ENCODE data around the gene PCDH15. TPM values are rescaled to one million over a fixed set of nuclear protein-coding genes. Genes with fewer than 3 reads are reported as not detected.

The PCDH15 gene
- total RNA-seq, 1 experiment from 2014 or later: not detected

GRCh38 chr10:54758791-54759190, 42.2 kb downstream of the PCDH15 start:
- Histone ChIP-seq H3K4me3 (ENCODE audit: insufficient read depth, low read depth, low read length) (no peak overlapping the region), H3K27me3 (ENCODE audit: control insufficient read depth, insufficient read depth, low read length) (no peaks in the 10 kb centered on the region), H3K36me3 (replicated peaks; ENCODE audit: control insufficient read depth, insufficient read depth, low read length) (no peaks in the 10 kb centered on the region)
- no peak for DNase-seq

- Histone ChIP-seq H3K4me3 (ENCODE audit: insufficient read depth, low read depth, low read length) (no peak overlapping the region), H3K27me3 (ENCODE audit: control insufficient read depth, insufficient read depth, low read length) (no peaks in the 10 kb centered on the region), H3K36me3 (replicated peaks; ENCODE audit: control insufficient read depth, insufficient read depth, low read length) (no peaks in the 10 kb centered on the region)
- no peak for DNase-seq
These were observed 51.4 kb downstream of the PCDH15 start for GRCh38 chr10:54749623-54750022.

GRCh38 chr10:54745436-54745835, 55.6 kb downstream of the PCDH15 start:
- H3K4me3 ChIP-seq (ENCODE audit: insufficient read depth, low read depth, low read length): no peak overlapping the region
- H3K36me3 ChIP-seq (replicated peaks; ENCODE audit: control insufficient read depth, insufficient read depth, low read length): no peaks in the 10 kb centered on the region
- no peak for DNase-seq
- no peaks in the 10 kb centered on the region for H3K27me3 ChIP-seq (ENCODE audit: control insufficient read depth, insufficient read depth, low read length)

GRCh38 chr10:54742416-54742815, 58.6 kb downstream of the PCDH15 start:
- H3K36me3 ChIP-seq (replicated peaks; ENCODE audit: control insufficient read depth, insufficient read depth, low read length): no peaks in the 10 kb centered on the region
- no peak for DNase-seq
- no peak overlapping the region for H3K4me3 ChIP-seq (ENCODE audit: insufficient read depth, low read depth, low read length)

GRCh38 chr10:54728511-54728910, 72.5 kb downstream of the PCDH15 start:
- DNase-seq: no peak
- Histone ChIP-seq H3K27me3 (ENCODE audit: control insufficient read depth, insufficient read depth, low read length) (no peaks in the 10 kb centered on the region), H3K4me3 (ENCODE audit: insufficient read depth, low read depth, low read length) (no peak overlapping the region), H3K36me3 (replicated peaks; ENCODE audit: control insufficient read depth, insufficient read depth, low read length) (no peaks in the 10 kb centered on the region)

More at GRCh38 chr10:54742416-54742815, 58.6 kb downstream of the PCDH15 start:
- no peaks in the 10 kb centered on the region for H3K27me3 ChIP-seq (ENCODE audit: control insufficient read depth, insufficient read depth, low read length)

- no peak for DNase-seq
- Histone ChIP-seq H3K36me3 (replicated peaks; ENCODE audit: control insufficient read depth, insufficient read depth, low read length) (no peaks in the 10 kb centered on the region), H3K4me3 (ENCODE audit: insufficient read depth, low read depth, low read length) (no peak overlapping the region), H3K27me3 (ENCODE audit: control insufficient read depth, insufficient read depth, low read length) (no peaks in the 10 kb centered on the region)
These were observed 79.0 kb downstream of the PCDH15 start for GRCh38 chr10:54722075-54722474.

- Histone ChIP-seq H3K36me3 (replicated peaks; ENCODE audit: control insufficient read depth, insufficient read depth, low read length) (no peaks in the 10 kb centered on the region), H3K4me3 (ENCODE audit: insufficient read depth, low read depth, low read length) (no peak overlapping the region), H3K27me3 (ENCODE audit: control insufficient read depth, insufficient read depth, low read length) (no peaks in the 10 kb centered on the region)
- DNase-seq: no peak
These were observed 90.1 kb downstream of the PCDH15 start for GRCh38 chr10:54710918-54711317.

GRCh38 chr10:54708591-54708990, 92.4 kb downstream of the PCDH15 start:
- Histone ChIP-seq H3K4me3 (ENCODE audit: insufficient read depth, low read depth, low read length) (no peak overlapping the region), H3K27me3 (ENCODE audit: control insufficient read depth, insufficient read depth, low read length) (no peaks in the 10 kb centered on the region), H3K36me3 (replicated peaks; ENCODE audit: control insufficient read depth, insufficient read depth, low read length) (no peaks in the 10 kb centered on the region)
- DNase-seq: no peak

GRCh38 chr10:54708021-54708420, 93.0 kb downstream of the PCDH15 start:
- no peak for DNase-seq
- H3K36me3 ChIP-seq (replicated peaks; ENCODE audit: control insufficient read depth, insufficient read depth, low read length): no peaks in the 10 kb centered on the region
- H3K27me3 ChIP-seq (ENCODE audit: control insufficient read depth, insufficient read depth, low read length): no peaks in the 10 kb centered on the region
- no peak overlapping the region for H3K4me3 ChIP-seq (ENCODE audit: insufficient read depth, low read depth, low read length)

- Histone ChIP-seq H3K4me3 (ENCODE audit: insufficient read depth, low read depth, low read length) (no peak overlapping the region), H3K36me3 (replicated peaks; ENCODE audit: control insufficient read depth, insufficient read depth, low read length) (no peaks in the 10 kb centered on the region), H3K27me3 (ENCODE audit: control insufficient read depth, insufficient read depth, low read length) (no peaks in the 10 kb centered on the region)
- DNase-seq: no peak
These were observed 98.2 kb downstream of the PCDH15 start for GRCh38 chr10:54702583-54703485.

GRCh38 chr10:54691331-54691730, 109.7 kb downstream of the PCDH15 start:
- H3K36me3 ChIP-seq (replicated peaks; ENCODE audit: control insufficient read depth, insufficient read depth, low read length): no peaks in the 10 kb centered on the region
- no peak for DNase-seq
- H3K4me3 ChIP-seq (ENCODE audit: insufficient read depth, low read depth, low read length): no peak overlapping the region
- H3K27me3 ChIP-seq (ENCODE audit: control insufficient read depth, insufficient read depth, low read length): no peaks in the 10 kb centered on the region

GRCh38 chr10:54682554-54682953, 118.5 kb downstream of the PCDH15 start:
- Histone ChIP-seq H3K27me3 (ENCODE audit: control insufficient read depth, insufficient read depth, low read length) (no peaks in the 10 kb centered on the region), H3K4me3 (ENCODE audit: insufficient read depth, low read depth, low read length) (no peak overlapping the region), H3K36me3 (replicated peaks; ENCODE audit: control insufficient read depth, insufficient read depth, low read length) (no peaks in the 10 kb centered on the region)
- no peak for DNase-seq

- no peaks in the 10 kb centered on the region for H3K36me3 ChIP-seq (replicated peaks; ENCODE audit: control insufficient read depth, insufficient read depth, low read length)
- DNase-seq: no peak
- no peaks in the 10 kb centered on the region for H3K27me3 ChIP-seq (ENCODE audit: control insufficient read depth, insufficient read depth, low read length)
- no peak overlapping the region for H3K4me3 ChIP-seq (ENCODE audit: insufficient read depth, low read depth, low read length)
These were observed 119.9 kb downstream of the PCDH15 start for GRCh38 chr10:54681136-54681535.

- Histone ChIP-seq H3K4me3 (ENCODE audit: insufficient read depth, low read depth, low read length) (no peak overlapping the region), H3K36me3 (replicated peaks; ENCODE audit: control insufficient read depth, insufficient read depth, low read length) (no peaks in the 10 kb centered on the region), H3K27me3 (ENCODE audit: control insufficient read depth, insufficient read depth, low read length) (no peaks in the 10 kb centered on the region)
- DNase-seq: no peak
These were observed 133.9 kb downstream of the PCDH15 start for GRCh38 chr10:54667136-54667535.

- no peak overlapping the region for H3K4me3 ChIP-seq (ENCODE audit: insufficient read depth, low read depth, low read length)
- no peaks in the 10 kb centered on the region for H3K36me3 ChIP-seq (replicated peaks; ENCODE audit: control insufficient read depth, insufficient read depth, low read length)
- no peak for DNase-seq
- H3K27me3 ChIP-seq (ENCODE audit: control insufficient read depth, insufficient read depth, low read length): no peaks in the 10 kb centered on the region
These were observed 134.8 kb downstream of the PCDH15 start for GRCh38 chr10:54666192-54666591.
